Mammary epithelial cell (primary cell): ENCODE measurements around the gene EPHA2.

ENCODE experiments used
- EZH2 ChIP-seq: IDR thresholded peaks from 2 replicates; pipeline ENCODE4 v1.6.1; 2012; ENCODE audit warnings: low read length, inconsistent platforms, borderline replicate concordance
- TF ChIP-seq, protein P1 (sequence below), 2 donors: IDR thresholded peaks in 1 of 2; conservative IDR thresholded peaks in 1 of 2; 2 replicates each; pipeline ENCODE4 v1.5.1; 2011 to 2012; ENCODE audit warnings: inconsistent platforms in 2 of 2, low read length in 2 of 2, mild to moderate bottlenecking in 2 of 2, control low read depth in 1 of 2, low read depth in 1 of 2; ENCODE audit not compliant: insufficient read depth in 1 of 2; ENCODE audit errors: extremely low read depth in 1 of 2

DNA sequence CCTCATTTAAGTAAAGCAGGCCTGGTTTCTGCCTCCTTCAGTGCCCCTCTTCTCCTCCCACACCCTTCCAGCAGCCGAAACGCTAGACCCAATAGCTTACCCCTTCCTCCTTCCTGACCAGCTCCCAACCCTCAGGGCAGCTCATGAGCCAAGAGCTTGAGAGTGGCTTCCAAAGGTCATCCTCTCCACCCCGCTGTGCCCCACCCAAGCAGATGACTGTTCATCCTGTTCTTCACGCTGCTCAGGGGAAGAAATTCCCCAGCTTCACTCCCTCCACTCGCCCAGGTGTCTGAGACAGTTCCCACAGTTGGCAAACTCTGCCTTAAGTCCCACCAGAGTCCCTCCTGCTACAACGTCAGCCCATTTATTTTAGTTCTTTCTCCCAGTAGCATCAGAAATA lies 33.1 kb upstream of the EPHA2 start:
- no peak for TF ChIP-seq EZH2
- TF ChIP-seq, protein P1, sequence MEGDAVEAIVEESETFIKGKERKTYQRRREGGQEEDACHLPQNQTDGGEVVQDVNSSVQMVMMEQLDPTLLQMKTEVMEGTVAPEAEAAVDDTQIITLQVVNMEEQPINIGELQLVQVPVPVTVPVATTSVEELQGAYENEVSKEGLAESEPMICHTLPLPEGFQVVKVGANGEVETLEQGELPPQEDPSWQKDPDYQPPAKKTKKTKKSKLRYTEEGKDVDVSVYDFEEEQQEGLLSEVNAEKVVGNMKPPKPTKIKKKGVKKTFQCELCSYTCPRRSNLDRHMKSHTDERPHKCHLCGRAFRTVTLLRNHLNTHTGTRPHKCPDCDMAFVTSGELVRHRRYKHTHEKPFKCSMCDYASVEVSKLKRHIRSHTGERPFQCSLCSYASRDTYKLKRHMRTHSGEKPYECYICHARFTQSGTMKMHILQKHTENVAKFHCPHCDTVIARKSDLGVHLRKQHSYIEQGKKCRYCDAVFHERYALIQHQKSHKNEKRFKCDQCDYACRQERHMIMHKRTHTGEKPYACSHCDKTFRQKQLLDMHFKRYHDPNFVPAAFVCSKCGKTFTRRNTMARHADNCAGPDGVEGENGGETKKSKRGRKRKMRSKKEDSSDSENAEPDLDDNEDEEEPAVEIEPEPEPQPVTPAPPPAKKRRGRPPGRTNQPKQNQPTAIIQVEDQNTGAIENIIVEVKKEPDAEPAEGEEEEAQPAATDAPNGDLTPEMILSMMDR (conservative IDR thresholded peaks at IDR 0.05 in 1 of 2, IDR thresholded peaks at IDR 0.05 in 1 of 2; ENCODE audit: extremely low read depth in 1 of 2, insufficient read depth in 1 of 2, low read depth in 1 of 2, low read length in 2 of 2): no peak
